Stomach smooth muscle (tissue), 2 donors: Measurements from ENCODE around the gene HAAO.

Source experiments
- H3K27ac ChIP-seq: one replicate; pipeline ENCODE4 v1.7.0; 2013; ENCODE audit warnings: mild to moderate bottlenecking, low read length, inconsistent platforms
- H3K27me3 ChIP-seq, 2 donors: one replicate each; pipeline ENCODE4 v1.7.0; 2013; ENCODE audit warnings: low read length in 2 of 2; ENCODE audit not compliant: insufficient read depth in 2 of 2, control insufficient read depth in 1 of 2
- H3K36me3 ChIP-seq, 2 donors: one replicate each; pipeline ENCODE4 v1.7.0; 2013; ENCODE audit warnings: low read length in 2 of 2; ENCODE audit not compliant: control insufficient read depth in 2 of 2, insufficient read depth in 2 of 2
- H3K4me1 ChIP-seq: one replicate; pipeline ENCODE4 v1.7.0; 2013; ENCODE audit warnings: low read length; ENCODE audit not compliant: control insufficient read depth, insufficient read depth
- H3K4me3 ChIP-seq, 2 donors: one replicate each; pipeline ENCODE4 v1.7.0; 2013; ENCODE audit warnings: low read length in 2 of 2
- H3K9ac ChIP-seq, 2 donors: one replicate each; pipeline ENCODE4 v1.7.0; 2013; ENCODE audit warnings: low read length in 2 of 2, mild to moderate bottlenecking in 1 of 2
- H3K9me3 ChIP-seq, 2 donors: one replicate each; pipeline ENCODE4 v1.7.0; 2013; ENCODE audit warnings: low read length in 2 of 2; ENCODE audit not compliant: control insufficient read depth in 2 of 2
- donor health status: healthy.
- donor health status: Pancreatic carcinoma.

HAAO gene

DNA sequence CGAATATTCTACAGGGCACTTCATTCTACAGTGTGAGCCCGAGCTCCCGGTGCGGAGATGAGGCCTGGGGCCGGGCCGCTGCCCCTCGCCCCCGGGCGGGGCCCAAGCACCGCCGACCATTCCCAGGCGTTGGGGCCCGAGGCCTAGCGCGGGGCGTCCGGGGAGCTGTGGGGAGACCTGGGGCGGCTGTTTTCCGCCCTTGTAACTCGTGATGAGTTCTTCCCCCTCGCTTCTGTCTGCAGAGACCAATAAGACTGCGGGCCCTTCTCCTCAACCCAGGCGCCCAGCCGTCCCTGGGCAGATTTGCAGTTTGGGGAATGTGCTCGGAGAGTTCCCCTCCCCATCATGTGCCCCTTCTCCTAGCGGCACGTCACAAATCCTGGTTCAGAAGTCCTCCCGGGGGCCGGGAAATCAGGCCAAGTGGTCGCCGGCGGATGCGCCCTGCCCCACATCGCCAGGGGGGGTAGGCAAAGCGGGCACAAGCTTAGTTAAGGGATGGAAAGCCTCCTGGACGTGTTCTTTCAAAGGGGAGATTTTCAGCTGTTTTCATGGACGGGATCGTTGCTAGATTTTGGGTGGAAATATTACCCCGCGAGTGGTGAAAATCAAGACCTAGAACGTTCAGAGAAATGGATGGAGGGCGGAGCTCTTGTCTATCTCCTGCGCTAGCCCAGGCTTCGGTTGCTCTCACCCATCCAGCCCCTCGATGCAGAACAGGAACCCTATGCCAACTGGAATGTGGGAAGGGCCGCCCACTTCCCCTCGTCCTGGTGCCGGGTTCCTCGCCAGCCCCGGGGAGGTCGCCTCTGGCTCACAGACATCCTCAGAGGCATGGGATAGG, 18.8 kb upstream of the HAAO start:
- Histone ChIP-seq H3K9me3 (no peaks in the 10 kb centered on the region), H3K4me1 (peaks cover 19% of the 10 kb centered on the region), H3K9ac (peak overlapping the region; percentile 96 to 97), H3K36me3 (no peaks in the 10 kb centered on the region), H3K4me3 (peak overlapping the region; percentile 86 to 88), H3K27me3 (no peaks in the 10 kb centered on the region), H3K27ac (peak overlapping the region; percentile 99)

DNA sequence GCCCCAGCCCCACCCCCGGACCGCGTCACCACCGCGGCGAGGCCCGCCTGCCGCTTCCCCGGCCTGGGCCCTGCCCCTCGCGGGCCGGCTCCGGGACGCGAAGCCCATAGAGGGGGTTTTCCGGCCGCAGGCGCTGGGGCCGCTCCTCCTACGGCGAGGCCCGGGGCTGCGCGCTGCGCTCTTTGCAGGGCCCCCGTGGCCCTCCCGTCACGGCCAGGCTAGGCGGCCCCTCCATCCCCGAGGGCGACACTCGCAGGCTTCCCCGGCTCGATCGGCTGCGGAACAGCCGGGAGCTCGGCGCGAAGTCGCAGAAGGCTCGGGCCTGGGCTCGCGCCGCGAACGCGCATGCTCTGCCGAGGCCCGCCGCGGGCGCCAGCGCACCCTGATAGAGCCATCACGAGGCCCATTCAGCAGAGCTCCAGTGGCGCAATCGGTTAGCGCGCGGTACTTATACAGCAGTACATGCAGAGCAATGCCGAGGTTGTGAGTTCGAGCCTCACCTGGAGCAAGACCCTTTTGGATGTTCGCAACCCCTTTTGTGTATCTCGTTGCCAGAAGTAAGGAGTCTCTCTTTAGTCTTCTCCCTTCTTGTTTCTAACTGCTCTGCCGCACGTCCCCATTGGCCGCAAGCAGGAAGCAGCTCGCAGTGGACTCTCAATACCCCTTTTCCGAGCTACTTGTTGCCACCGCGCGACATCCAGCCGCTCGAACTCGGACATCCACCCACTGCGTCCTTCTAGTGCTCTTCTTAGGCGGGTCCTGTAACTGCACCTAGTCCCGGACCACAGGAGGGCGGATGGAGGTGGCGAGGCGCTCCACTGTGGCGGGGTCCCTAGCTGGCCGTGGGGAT, 18.0 kb upstream of the HAAO start:
- H3K27ac ChIP-seq = peak overlapping the region; percentile 99
- H3K4me1 ChIP-seq = peaks cover 19% of the 10 kb centered on the region
- no peaks in the 10 kb centered on the region for H3K36me3 ChIP-seq
- H3K9ac ChIP-seq = peak overlapping the region; percentile 96 to 97
- H3K4me3 ChIP-seq = peak overlapping the region; percentile 86 to 88
- H3K27me3 ChIP-seq = no peaks in the 10 kb centered on the region
- no peaks in the 10 kb centered on the region for H3K9me3 ChIP-seq

DNA sequence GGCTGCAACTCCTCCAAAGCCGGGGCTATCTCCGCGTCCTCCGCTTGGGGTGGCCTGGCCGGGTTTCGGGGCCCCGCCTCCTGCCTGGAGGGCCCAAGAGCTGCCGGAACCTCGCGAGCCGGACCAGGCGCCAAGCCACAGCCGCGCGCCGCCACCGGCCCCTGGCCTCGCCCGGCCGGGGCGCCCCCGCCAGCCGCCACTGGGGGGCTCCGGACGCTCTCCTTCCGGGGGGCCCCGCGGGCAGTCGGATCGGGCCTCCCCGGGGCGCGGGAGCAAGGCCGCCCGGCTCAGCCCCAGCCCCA, 17.4 kb upstream of the HAAO start:
- peak overlapping the region; percentile 58 to 88 for H3K4me3 ChIP-seq
- H3K9me3 ChIP-seq = no peaks in the 10 kb centered on the region
- peak overlapping the region; percentile 87 to 96 for H3K9ac ChIP-seq
- H3K4me1 ChIP-seq = peaks cover 19% of the 10 kb centered on the region
- H3K27ac ChIP-seq = peak overlapping the region; percentile 99
- no peaks in the 10 kb centered on the region for H3K27me3 ChIP-seq
- no peaks in the 10 kb centered on the region for H3K36me3 ChIP-seq

DNA sequence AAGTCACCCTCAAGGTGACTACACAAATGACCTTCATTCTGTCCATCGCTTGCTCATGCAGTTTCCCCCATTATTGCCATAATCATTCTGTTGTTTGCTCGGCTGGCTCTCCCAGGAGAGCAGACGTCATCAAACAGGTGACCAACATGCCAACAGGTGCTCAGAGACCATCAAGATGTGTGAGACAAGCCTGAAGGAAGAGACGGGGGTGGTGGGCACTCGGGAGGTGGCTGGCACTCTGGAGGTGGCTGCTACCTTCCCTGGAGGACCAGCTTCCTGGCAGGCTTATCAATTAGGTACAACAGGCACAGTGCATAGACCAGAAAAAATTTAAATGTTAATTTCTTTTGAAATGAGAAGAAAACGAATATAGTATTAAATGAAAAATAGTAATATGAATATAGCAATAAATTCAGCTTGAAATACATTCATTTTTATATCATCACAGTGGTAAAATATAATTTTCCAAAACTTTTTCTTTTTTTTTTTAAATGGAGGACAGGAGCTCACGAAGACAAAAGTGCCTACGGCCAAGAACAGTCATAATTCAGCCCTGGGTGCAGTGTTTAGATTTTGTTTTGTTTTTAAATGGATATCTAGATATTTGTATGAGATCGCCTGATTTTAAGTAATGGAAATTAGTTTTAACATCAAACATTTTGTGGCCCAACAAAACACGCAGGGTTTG, 16.9 kb upstream of the HAAO start:
- H3K4me1 ChIP-seq = peaks cover 19% of the 10 kb centered on the region
- no peaks in the 10 kb centered on the region for H3K36me3 ChIP-seq
- no peaks in the 10 kb centered on the region for H3K9me3 ChIP-seq
- H3K27ac ChIP-seq = peak overlapping the region; percentile 99
- H3K27me3 ChIP-seq = no peaks in the 10 kb centered on the region
- H3K4me3 ChIP-seq = peak overlapping the region; percentile 58 to 88
- H3K9ac ChIP-seq = peak overlapping the region; percentile 87 to 96

DNA sequence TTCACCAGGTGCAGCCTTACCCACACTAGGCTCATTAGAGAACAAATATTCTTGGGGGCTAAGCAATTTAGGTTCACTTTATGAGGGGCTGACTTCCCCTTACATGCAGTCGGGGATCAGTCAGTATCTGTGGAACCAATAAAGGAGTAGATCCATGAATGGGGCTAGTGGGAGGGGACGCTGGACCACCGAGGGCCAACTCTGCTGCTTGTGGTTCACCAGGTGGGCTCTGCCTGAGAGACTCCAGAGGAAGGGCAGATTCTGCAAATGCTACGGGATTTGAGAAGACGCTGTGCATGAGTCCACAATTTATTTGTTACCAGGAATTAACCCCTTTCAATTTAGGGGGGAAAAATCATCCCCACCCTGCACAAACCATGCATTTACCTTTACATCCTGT, 15.9 kb upstream of the HAAO start:
- no peak overlapping the region for H3K27ac ChIP-seq
- H3K9me3 ChIP-seq = no peaks in the 10 kb centered on the region
- no peaks in the 10 kb centered on the region for H3K27me3 ChIP-seq
- H3K4me3 ChIP-seq = no peak overlapping the region
- no peaks in the 10 kb centered on the region for H3K36me3 ChIP-seq
- H3K9ac ChIP-seq = no peak overlapping the region
- H3K4me1 ChIP-seq = peaks cover 19% of the 10 kb centered on the region

DNA sequence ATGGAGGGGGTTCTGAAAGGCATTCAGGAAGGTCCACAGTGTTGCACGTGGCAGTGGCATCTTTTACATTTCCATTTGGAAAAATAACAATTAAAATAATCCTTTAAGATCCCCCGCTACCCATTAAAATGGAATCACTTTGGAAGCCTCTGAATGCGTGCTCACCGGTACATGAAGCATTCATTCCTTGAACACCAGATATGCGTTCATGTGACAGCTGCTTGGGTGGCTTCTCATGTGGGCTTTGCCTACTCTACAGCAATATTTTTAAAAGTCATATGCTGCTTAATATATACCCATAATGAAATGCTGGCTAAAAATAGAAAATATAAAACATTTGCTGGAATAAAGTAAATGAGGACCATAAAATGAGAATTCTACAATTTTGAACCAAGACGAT, 14.4 kb upstream of the HAAO start:
- no peaks in the 10 kb centered on the region for H3K27me3 ChIP-seq
- H3K4me3 ChIP-seq = no peak overlapping the region
- no peak overlapping the region for H3K9ac ChIP-seq
- H3K4me1 ChIP-seq = peaks cover 19% of the 10 kb centered on the region
- no peaks in the 10 kb centered on the region for H3K36me3 ChIP-seq
- no peak overlapping the region for H3K27ac ChIP-seq
- no peaks in the 10 kb centered on the region for H3K9me3 ChIP-seq

DNA sequence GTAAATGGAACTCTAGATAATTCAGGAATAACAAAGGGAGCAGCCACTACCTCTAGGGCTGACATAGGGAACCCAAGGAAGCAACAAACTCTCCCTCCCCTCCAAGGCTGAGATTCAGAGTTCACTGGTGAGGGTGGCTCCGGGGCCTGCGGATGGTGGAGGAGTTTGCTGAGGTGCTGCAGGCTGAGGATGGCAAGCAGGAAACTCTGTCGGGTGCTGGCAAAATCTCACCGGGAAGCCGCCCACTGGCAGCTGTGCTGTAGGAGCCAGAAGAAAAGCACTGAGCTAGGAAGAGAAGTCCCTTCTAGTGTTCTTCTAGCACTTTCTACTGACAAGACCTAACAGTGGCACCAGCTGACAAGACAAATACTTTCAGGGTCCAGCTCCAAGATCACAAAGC, 12.5 kb upstream of the HAAO start:
- Histone ChIP-seq H3K27ac (no peak overlapping the region), H3K4me3 (no peak overlapping the region)

DNA sequence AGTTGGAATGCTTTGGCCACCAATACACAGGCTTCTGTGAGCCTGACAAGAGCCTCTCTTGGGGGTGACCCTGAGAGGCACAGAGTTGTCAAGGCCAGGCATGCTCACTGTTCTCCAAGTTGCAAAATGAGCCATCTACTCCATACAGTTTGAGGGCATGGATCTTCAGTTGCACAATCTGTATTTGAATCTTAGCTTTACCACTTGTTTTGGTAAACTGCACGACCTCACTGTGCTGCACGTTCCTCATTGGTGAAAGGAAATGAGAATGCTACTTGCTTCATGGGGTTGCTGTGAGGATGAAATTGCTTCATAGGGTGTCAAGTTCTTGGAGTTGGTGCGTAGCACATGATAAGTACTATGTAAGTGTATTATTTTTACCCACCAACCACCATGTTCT, 12.0 kb upstream of the HAAO start:
- Histone ChIP-seq H3K4me1 (peaks cover 14% of the 10 kb centered on the region), H3K9ac (no peak overlapping the region), H3K27ac (no peak overlapping the region), H3K36me3 (no peaks in the 10 kb centered on the region), H3K9me3 (no peaks in the 10 kb centered on the region), H3K27me3 (no peaks in the 10 kb centered on the region), H3K4me3 (no peak overlapping the region)

More for the DNA sequence above, 12.5 kb upstream of the HAAO start:
- H3K27me3 ChIP-seq = no peaks in the 10 kb centered on the region
- H3K9ac ChIP-seq = no peak overlapping the region
- H3K36me3 ChIP-seq = no peaks in the 10 kb centered on the region
- no peaks in the 10 kb centered on the region for H3K9me3 ChIP-seq
- H3K4me1 ChIP-seq = peaks cover 14% of the 10 kb centered on the region

DNA sequence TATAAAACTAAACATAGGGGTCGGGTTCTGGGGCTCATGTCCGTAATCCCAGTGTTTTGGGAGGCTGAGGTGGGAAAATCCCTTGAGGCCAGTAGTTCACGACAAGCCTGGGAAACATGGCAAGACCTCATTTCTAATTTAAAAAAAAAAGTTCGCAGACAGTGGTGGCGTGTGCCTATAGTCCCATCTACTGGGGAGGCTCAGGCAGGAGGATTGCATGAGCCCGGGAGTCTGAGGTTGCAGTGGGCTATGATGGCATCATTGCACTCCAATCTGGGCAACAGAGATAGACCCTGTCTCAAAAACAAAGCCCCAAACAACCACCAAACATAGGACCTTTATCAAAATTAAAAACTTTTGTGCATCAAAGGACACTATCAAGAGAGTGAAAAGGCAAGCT, 9.8 kb upstream of the HAAO start:
- Histone ChIP-seq H3K4me1 (peaks cover 9% of the 10 kb centered on the region), H3K9ac (no peak overlapping the region), H3K9me3 (no peaks in the 10 kb centered on the region)

DNA sequence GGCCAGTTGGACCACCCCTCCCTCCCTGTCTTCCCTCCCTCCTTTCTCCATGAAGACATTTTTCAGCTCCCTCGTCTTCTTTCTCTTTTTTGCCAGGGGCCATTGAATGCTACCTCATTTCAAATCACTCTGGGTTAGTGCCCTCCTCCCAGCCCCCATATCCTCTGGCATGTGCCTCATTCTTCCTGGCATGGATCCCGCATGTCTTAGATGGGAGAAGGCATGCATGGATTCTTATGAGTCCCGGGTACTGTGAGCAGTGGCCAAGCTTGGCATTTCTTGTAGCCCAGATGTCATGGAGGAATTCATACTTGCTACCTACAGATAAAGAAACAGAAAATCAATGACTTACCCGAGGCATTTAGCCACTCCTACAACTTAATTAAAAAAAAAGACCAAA, 9.0 kb upstream of the HAAO start:
- Histone ChIP-seq H3K9me3 (no peaks in the 10 kb centered on the region), H3K27me3 (no peaks in the 10 kb centered on the region), H3K27ac (peak overlapping the region; percentile 62), H3K9ac (no peak overlapping the region), H3K4me1 (peaks cover 9% of the 10 kb centered on the region), H3K36me3 (no peaks in the 10 kb centered on the region), H3K4me3 (no peak overlapping the region)

More for the DNA sequence above, 9.8 kb upstream of the HAAO start:
- Histone ChIP-seq H3K36me3 (no peaks in the 10 kb centered on the region), H3K27ac (no peak overlapping the region), H3K27me3 (no peaks in the 10 kb centered on the region), H3K4me3 (no peak overlapping the region)
